Measurements from ENCODE around the gene TTC28.
A peak's percentile ranks its signal among the peaks of the same experiment; 100 is the strongest.

Gene TTC28

GRCh38 chr22:28143241-28143865 is 536.3 kb downstream of the TTC28 start:
- no peaks in the 10 kb centered on the region for H3K36me3 Mint-ChIP-seq (ENCODE audit: low read depth)
- TF ChIP-seq CTCF (IDR thresholded peaks at IDR 0.05), result no peak
- H3K27me3 Mint-ChIP-seq (ENCODE audit: low read depth, poor library complexity), result no peaks in the 10 kb centered on the region
- H3K27ac Mint-ChIP-seq, result peak overlapping the region; percentile 90
- no peak for DNase-seq
- H3K4me1 Mint-ChIP-seq, result peaks cover 93% of the 10 kb centered on the region
- no peak overlapping the region for H3K4me3 Mint-ChIP-seq
- no peaks in the 10 kb centered on the region for H3K9me3 Mint-ChIP-seq

GRCh38 chr22:28142361-28142961 is 537.2 kb downstream of the TTC28 start:
- peak; percentile 8 for DNase-seq
- Mint-ChIP-seq H3K27me3 (ENCODE audit: low read depth, poor library complexity) (no peaks in the 10 kb centered on the region), H3K36me3 (ENCODE audit: low read depth) (no peaks in the 10 kb centered on the region), H3K4me3 (no peak overlapping the region), H3K9me3 (no peaks in the 10 kb centered on the region), H3K4me1 (peaks cover 91% of the 10 kb centered on the region), H3K27ac (peak overlapping the region; percentile 90)
- no peak for TF ChIP-seq CTCF (IDR thresholded peaks at IDR 0.05)

- Mint-ChIP-seq H3K9me3 (peaks cover under 1% of the 10 kb centered on the region), H3K36me3 (ENCODE audit: low read depth) (peaks cover 6% of the 10 kb centered on the region), H3K27me3 (ENCODE audit: low read depth, poor library complexity) (no peaks in the 10 kb centered on the region), H3K27ac (peak overlapping the region; percentile 30), H3K4me3 (no peak overlapping the region), H3K4me1 (peaks cover 83% of the 10 kb centered on the region)
- no peak for TF ChIP-seq CTCF (IDR thresholded peaks at IDR 0.05)
- DNase-seq, result no peak
These were observed 538.0 kb downstream of the TTC28 start for GRCh38 chr22:28141614-28142013.

- TF ChIP-seq CTCF (IDR thresholded peaks at IDR 0.05), result no peak
- Mint-ChIP-seq H3K9me3 (peaks cover 6% of the 10 kb centered on the region), H3K27me3 (ENCODE audit: low read depth, poor library complexity) (no peaks in the 10 kb centered on the region), H3K36me3 (ENCODE audit: low read depth) (peaks cover 21% of the 10 kb centered on the region), H3K27ac (peak overlapping the region; percentile 70), H3K4me1 (peaks cover 67% of the 10 kb centered on the region), H3K4me3 (peak overlapping the region; percentile 22)
- DNase-seq, result no peak
These were observed 539.7 kb downstream of the TTC28 start for GRCh38 chr22:28139961-28140360.

- TF ChIP-seq CTCF (IDR thresholded peaks at IDR 0.05), result no peak
- H3K27ac Mint-ChIP-seq, result peak overlapping the region; percentile 70
- H3K9me3 Mint-ChIP-seq, result peaks cover 11% of the 10 kb centered on the region
- DNase-seq, result no peak
- peaks cover 25% of the 10 kb centered on the region for H3K36me3 Mint-ChIP-seq (ENCODE audit: low read depth)
- peak overlapping the region; percentile 22 for H3K4me3 Mint-ChIP-seq
- no peaks in the 10 kb centered on the region for H3K27me3 Mint-ChIP-seq (ENCODE audit: low read depth, poor library complexity)
- H3K4me1 Mint-ChIP-seq, result peaks cover 63% of the 10 kb centered on the region
These were observed 540.1 kb downstream of the TTC28 start for GRCh38 chr22:28139516-28139915.

- Mint-ChIP-seq H3K36me3 (ENCODE audit: low read depth) (peaks cover 48% of the 10 kb centered on the region), H3K27ac (no peak overlapping the region), H3K9me3 (peaks cover 28% of the 10 kb centered on the region), H3K4me1 (peaks cover 38% of the 10 kb centered on the region), H3K27me3 (ENCODE audit: low read depth, poor library complexity) (no peaks in the 10 kb centered on the region), H3K4me3 (no peak overlapping the region)
- no peak for TF ChIP-seq CTCF (IDR thresholded peaks at IDR 0.05)
- no peak for DNase-seq
These were observed 542.6 kb downstream of the TTC28 start for GRCh38 chr22:28137036-28137435.
